HG02981 (cell line): ENCODE measurements around the gene DMRTB1.

Experiments
- ATAC-seq: cut with Tn5 transposase; IDR thresholded peaks from one replicate; pipeline ENCODE4 v1.9.1; 2021; ENCODE audit warnings: mild to moderate bottlenecking, moderate library complexity; ENCODE audit not compliant: unreplicated experiment

Gene DMRTB1

DNA sequence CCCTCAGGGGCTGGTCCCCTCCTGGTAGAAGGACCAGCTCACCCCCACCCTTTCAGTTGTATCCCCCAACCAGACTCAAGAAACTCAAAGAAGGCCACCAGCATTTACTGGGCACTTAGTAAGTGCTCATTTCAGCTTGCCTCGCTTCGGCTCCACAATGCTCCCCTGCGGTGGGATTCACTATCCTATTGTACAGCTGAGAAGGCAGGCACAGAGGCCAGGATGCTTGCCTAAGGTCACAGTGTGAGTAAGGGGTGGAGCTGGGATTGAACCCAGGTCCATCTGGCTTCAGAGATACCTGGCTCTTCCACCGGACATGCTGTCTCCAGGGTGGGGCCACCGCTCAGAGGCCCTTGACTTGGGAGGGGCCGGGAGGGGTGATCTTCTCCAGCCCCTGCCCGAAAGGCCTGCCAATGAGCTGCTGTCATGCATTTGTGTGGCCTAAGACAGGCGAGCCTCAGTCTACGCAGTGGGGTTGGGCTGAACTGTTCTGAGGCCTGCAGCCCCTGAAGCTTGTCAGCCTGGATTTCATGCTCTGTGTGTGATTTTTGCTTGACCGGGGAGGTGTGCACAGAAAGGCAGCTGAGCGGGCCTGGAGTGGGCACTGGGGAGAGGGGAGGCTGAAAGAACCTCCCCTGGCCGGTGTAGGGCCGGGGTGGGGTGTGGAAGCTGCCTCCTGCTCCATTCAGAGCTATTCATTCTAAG lies 48.1 kb downstream of the DMRTB1 start:
- no peak for ATAC-seq

DNA sequence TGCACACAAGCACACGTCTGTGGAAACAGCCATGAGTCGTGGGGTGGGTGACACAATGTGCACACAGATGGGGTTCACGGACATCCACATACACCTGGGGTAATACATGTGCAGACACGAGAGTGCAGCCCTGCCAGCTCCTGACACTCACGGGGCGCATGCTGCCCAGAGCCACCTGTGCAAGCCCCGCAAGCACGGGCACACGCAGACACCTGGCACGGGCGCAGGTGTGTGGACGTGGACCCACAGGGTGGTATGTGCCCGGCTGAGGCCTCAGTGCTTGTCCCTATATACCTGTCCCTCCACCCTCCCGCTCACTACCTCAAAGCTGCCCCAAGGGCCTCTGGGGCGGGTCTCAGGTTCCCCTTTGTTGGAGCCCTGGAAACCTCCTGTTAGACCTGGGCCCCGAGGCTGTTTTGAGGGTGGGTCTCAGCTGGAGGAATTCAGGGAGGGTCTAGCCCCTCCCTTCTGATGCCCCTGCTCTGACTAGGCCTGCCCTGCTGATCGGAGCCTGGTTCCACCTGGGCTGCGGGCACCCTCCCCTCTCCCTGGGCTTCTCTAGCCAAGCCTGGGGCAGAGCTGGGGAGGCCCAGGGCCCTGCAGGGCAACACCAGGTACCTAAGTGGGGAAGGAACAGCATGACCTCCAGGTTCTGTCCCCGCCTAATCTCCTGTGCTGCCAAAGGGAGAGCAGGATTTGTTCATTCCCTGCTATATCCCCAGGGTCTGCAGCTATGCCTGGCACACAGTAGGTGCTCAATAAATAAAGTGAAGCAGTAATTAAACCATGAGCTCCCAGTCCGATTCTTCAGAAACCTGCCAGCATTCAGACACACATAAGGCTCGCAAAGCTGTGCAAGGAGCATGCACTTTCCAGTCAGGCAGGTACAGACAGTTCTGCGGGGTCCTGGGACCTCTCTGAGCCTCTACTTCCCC lies 49.1 kb downstream of the DMRTB1 start:
- ATAC-seq = no peak

DNA sequence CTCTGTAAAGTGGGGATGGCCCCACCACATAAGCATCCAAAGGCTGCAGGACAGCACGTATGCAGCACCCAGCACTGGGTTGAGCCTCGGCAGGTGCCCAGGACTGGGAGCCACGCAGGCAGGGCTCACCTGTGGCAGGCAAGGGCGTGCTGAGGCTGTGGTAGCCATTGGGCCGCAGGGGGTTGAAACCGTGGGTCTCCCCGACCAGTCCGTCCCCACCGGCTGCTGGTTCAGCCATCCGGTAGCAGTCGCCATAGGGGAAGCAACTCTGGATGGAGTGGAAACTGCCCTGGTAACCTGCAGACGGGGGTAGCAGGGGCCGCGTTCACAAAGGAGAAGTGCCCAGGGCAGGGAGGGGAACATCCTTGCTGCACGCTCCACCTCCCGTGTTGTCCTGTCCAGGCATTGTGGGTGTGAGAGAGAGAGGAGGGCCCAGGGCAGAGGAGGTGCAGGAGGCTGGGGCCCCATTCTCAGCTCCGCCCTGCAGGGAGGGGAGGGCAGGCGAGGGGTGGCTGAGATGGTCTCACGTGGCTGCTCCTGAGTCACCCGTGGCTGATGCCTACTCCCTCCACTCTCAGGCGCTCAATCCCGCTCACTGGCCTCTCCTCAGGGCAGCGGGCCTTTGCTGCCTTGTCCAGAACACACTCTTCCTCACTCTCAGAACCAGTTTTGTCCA lies 49.9 kb downstream of the DMRTB1 start:
- ATAC-seq = no peak

DNA sequence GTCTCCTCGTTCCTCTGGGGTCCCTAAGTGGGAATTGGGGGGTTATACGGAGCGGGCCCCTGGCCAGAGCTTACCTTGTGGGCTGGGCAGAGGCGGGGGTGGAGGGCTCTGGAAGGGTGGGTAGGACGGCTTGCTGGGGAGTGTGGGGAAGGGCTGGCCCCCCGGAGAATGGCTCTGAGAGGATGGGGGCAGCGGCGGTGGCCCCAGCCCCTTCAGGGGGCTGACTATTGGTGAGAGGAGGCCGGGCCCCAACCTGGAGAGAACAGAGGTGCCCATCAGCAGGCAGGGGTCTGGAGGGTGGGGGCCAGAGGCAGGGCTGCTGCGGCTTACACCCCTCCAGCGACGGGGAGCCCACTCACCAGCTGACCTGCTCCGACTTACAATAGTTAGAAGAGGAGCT lies 50.6 kb downstream of the DMRTB1 start:
- no peak for ATAC-seq

DNA sequence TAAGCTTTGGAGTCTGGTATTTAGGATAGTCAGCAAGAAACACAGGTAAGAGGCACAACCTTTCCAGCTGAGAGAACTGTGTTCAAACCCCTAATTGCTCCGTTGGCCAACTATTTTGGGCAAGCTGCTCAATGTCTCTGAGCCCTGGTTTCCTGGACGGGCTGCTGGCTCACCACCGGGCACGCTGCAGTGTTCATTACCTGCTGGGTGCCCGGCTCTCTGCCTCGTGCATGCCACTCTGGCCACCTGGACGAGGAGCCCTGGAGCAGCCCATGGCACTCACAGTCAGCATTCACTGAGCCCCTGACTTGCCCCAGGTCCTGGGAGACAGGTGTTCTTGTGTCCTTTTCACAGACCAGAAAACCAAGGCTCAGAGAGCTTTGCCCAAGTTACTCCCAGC lies 51.0 kb downstream of the DMRTB1 start:
- ATAC-seq = no peak

DNA sequence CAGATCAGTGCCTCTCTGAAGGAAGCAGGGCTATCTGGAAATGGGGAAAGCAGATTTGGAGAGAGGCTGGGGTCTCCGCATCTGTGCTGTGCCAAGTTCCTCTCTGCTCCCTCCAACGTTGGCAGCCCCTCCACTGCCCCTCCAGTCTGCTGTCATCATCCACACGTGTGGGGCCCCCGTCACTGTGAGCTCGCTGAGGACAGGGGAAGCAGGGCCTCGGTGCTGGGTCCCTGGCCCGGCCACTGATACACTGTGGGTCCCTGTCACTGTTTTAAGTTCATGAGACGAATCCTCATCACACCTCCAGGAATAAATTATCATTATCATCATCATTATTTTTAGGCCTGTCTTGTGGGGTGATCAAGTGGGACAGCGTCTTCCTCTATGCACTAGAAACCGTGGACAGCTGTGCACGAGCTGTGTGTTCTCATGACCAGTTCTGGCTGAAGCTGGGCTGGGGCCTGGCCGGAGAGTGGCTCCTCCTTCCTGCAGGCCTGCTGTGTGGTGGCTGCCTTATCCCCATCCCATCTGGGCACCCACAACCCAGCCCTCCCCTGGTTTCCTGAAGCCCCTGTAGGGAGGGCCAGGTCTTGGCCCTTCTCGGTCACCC lies 52.2 kb downstream of the DMRTB1 start:
- ATAC-seq = no peak

DNA sequence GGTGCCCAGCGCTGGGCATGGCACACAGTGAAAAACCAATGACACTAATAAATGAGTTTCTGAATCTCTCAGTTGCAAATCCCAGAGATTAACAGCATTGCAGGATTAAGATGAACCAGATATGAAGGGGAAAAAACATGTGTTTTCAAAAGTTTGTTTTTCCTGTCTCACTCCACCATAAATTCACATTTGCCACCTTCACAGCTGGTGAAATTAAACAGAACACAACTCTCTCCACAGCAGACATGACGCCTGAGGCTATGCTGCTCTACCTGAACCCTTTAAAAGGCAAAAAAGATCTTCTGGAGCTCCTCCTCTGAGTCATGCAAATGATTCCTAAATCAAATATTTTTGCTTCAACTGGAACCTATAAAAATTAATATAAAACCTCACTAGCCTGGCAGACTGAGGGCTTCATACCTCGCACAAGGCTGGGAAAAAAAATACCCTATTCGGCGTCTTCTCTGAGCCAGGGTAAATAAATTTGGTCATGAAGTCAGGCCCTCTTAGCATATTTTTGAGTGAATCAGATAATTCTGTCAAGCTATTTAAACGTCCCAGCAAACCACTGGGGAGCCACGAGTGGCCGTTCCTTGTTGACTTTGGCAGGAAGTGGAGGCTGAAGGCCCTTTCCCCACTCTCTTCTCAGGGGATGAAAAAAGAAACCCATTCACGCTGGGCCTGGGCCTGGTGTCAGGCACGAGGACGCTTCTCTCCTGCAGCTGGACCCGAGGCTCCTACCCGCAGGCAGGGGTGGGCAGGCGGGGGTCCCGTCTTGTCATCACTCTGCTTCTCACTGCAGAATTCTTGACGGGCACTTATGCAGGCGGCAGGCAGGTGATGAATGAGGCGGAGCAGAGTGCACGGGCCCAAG lies 53.0 kb downstream of the DMRTB1 start:
- ATAC-seq = no peak

DNA sequence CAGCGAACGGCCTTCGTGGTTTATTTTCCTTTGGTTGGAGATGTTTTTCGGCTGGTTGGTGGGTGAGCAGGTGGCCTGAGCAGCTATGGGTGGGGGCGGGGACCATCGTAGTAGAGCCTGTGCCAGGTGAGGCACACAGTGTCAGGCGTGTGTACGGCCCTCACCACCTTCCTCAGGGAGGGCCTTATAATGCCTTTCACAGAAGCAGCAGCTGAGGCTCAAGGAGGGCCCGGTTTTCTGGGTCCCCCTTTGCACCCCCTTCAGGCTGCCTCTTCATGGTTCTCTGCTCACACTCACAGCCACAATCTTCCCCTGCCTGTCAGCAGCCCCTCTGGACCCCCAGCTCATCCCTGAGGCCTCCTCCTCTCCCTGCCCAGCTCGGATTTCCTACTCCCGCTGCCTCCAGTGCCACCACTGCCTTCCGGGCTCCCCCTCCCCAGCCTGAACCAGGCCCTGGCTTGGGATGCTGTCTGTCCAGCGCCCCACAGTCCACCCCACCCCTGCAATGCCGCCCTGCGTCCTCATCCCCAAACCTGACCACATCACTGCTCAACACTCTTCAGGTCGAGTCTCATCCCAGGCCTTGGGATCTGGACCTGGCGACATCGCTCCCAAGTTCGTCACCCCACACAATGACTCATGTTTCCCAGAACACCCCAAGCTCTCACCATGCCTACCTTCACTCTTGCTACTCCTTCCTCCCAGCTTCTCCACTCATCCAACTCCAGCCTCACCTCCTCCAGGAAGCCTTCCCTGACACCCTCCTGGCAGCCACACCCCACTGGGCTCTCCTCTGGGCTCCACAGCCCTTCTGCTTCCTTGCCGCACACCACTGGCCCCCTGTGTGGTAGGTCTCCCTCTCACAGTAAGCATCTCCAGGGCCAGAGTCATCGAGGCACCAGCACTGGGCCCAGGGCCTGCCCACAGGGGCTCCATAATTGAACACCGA lies 53.9 kb downstream of the DMRTB1 start:
- no peak for ATAC-seq

DNA sequence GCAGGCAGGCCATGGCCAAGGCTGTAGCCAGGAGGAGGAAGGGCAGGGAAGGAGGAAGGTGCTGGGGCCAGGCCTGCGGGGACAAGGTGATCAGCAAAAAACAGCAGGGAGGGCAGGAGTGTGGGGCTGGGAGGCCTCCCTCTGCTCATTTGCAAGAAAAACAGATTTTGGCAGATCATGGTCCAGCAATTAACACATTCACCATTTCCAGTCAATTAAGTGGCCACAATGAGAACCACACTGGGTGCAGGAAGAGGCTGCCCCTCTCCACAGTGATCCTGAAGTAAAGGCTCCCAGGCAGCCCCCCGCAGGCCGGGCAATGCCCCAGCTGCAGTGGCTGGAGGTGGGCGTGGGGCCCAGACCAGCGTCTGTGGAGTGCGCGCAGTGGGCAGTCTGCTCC lies 54.6 kb downstream of the DMRTB1 start:
- ATAC-seq = no peak

DNA sequence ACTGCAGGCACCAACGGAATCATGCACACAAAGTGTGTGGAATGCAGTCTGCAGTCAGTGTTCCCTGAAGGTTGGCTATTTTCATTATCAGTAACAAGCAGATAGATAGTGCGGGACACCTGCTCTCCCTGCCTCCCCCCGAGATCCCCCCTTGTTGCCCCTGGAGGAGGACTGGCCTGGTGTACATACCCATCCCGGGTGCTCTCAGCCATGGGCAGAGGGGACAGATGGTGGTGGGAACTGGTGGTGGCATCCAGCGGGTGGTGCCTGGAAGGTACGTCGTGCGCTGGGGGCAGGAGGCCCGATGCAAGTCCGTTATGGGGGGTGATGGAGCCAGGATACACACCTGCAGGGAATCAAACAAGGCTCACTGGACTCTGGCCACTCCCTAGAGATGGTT lies 55.2 kb downstream of the DMRTB1 start:
- no peak for ATAC-seq

DNA sequence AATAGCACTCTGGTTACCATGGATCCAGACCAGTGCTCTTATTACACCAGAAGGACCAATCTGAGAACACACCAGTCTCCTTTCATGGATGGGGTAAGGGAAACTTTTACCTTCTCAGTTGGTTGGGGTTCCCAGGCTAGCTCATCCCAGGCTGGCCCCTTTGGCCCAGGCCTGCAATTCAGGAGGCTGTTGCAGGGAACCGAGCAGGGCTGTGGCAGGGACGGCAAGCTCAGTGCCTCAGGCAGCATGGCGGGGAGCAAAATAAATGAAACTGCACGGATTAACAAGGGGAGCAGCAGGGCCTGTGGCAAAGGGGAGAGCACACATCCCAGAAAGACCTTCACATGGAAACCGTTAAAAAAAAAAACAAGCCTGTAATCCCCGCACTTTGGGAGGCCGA lies 57.0 kb downstream of the DMRTB1 start:
- no peak for ATAC-seq
